C4-2B (cell line): ENCODE data around the gene COBL.

ENCODE experiments used
- H3K27ac ChIP-seq: fragments of 450-650 bp; 2 replicates; pipeline ENCODE4 v1.5.1; 2017
- CTCF ChIP-seq: fragments of 450-650 bp; conservative IDR thresholded peaks from 2 replicates; pipeline ENCODE4 v1.5.1; 2017; ENCODE audit warnings: mild to moderate bottlenecking
- ZFX ChIP-seq: fragments of 450-650 bp; IDR thresholded peaks from 2 replicates; pipeline ENCODE4 v1.6.1; 2017

Gene COBL

DNA sequence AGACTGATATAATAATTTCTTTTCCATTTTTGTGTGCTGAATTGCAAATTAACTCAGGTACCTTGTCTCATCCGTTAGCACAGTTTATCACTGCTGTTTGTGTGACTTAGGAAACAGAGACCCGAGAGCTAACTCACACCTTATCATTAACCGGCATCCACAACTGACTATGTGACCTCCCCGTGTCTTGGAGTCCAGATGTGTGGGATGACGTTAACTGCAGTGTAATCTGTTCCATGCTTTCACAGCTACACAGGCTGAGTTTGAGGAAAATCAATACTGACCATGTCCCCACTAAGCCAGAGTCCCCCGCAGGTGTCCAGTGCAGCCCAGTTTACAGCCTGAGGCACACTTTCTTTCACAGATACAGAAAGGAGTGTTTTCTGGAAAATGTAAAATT lies 154.7 kb downstream of the COBL start:
- TF ChIP-seq ZFX, result no peak
- TF ChIP-seq CTCF, result no peak
- H3K27ac ChIP-seq, result no peak overlapping the region

GRCh38 chr7:51160990-51161615 lies 155.5 kb downstream of the COBL start:
- no peak for TF ChIP-seq ZFX
- peak; percentile 98 for TF ChIP-seq CTCF
- H3K27ac ChIP-seq, result no peak overlapping the region

- H3K27ac ChIP-seq, result no peak overlapping the region
- TF ChIP-seq CTCF (no peak), ZFX (no peak)
These were observed 156.2 kb downstream of the COBL start for GRCh38 chr7:51160411-51160810.

GRCh38 chr7:51158742-51159445 lies 157.7 kb downstream of the COBL start:
- no peak for TF ChIP-seq ZFX
- no peak for TF ChIP-seq CTCF
- no peak overlapping the region for H3K27ac ChIP-seq

GRCh38 chr7:51158211-51158610 lies 158.4 kb downstream of the COBL start:
- TF ChIP-seq ZFX (no peak), CTCF (no peak)
- no peak overlapping the region for H3K27ac ChIP-seq

DNA sequence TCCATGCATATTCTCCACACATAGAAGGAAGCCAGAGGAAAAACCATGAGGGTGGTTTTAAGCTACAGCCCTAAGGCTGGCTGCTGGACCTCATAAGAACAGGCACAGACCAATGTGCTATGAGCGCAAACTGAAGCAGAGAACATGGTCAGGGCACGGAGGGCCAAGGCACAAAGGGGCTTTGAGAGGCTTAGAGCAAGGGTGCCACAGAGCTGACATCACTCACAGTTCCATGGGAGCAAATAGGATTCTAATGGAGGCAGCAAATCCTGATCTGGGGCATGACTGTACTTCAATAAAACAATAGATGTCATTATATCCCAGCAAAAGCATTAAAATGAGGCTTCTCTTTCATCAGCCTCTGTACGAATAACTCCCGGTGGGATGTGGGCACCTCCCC lies 162.4 kb downstream of the COBL start:
- TF ChIP-seq CTCF, result no peak
- TF ChIP-seq ZFX, result no peak
- no peak overlapping the region for H3K27ac ChIP-seq

DNA sequence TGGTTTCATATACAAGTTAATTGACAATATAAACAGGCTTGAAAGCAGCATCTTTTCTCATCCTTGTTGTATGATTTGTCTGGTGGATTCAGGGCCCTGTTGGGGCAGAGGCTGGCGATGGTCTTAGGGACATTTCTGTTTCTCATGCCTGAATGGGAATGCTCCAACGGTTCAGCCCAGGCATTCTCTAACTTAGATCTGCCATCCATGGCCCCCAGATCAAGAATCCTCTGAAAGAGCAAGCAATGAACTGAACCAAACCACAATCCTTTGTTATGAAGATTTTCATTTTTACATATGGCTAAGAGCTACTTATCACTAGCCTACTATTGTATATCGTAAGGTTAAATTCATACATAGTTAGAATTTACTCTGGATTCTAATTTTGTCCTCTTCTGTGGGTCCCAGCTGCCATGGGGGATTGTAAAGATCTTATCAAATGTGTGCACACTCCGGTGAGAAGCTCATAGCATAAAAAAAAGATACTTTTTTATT lies 163.9 kb downstream of the COBL start:
- no peak overlapping the region for H3K27ac ChIP-seq
- TF ChIP-seq ZFX (no peak), CTCF (no peak)
